ENCODE results near the gene CABLES2. TPM values are rescaled to one million over a fixed set of nuclear protein-coding genes. Genes with fewer than 3 reads are reported as not detected.

Gene CABLES2
- total RNA-seq, 1 donor from 2014 or later, result 9.3 TPM

GRCh38 chr20:62381842-62382241 lies 25.2 kb downstream of the CABLES2 start:
- Mint-ChIP-seq H3K27ac (ENCODE audit: unreplicated experiment) (peak overlapping the region; percentile 59), H3K27me3 (ENCODE audit: unreplicated experiment) (peaks cover 10% of the 10 kb centered on the region), H3K36me3 (ENCODE audit: low read depth, unreplicated experiment) (peaks cover 7% of the 10 kb centered on the region), H3K4me1 (ENCODE audit: unreplicated experiment) (peaks cover 13% of the 10 kb centered on the region), H3K4me3 (ENCODE audit: unreplicated experiment) (peak overlapping the region; percentile 87), H3K9me3 (ENCODE audit: unreplicated experiment) (no peaks in the 10 kb centered on the region)
- no peak for TF ChIP-seq CTCF (IDR thresholded peaks at IDR 0.05; ENCODE audit: unreplicated experiment)
- no peak for DNase-seq (ENCODE audit: low spot score)

- H3K36me3 Mint-ChIP-seq (ENCODE audit: low read depth, unreplicated experiment), result peaks cover 7% of the 10 kb centered on the region
These were observed 25.8 kb downstream of the CABLES2 start for GRCh38 chr20:62381202-62381797.

DNA sequence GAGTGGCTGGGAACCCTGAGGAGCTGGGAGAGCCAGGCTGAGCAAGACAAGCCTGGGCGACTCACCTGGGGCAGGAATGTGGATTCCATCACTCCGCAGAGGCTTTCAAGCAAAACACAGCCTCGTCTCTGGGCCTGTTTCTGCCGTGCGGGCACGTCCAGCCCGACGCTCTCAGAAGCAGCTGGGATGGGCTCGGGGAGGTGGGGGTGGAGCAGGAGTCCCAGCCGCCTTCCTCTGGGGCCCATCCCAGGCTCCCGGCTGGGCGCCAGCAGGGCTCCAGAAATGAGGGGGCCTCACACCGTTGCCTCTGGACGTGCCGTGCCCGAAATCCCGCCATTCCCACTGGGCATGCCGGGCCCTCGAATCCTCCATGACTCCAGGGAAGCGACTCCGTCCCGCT lies 28.9 kb downstream of the CABLES2 start:
- TF ChIP-seq CTCF (IDR thresholded peaks at IDR 0.05; ENCODE audit: unreplicated experiment), result no peak
- Mint-ChIP-seq H3K4me1 (ENCODE audit: unreplicated experiment) (peaks cover 8% of the 10 kb centered on the region), H3K27ac (ENCODE audit: unreplicated experiment) (no peak overlapping the region), H3K27me3 (ENCODE audit: unreplicated experiment) (peaks cover 10% of the 10 kb centered on the region), H3K9me3 (ENCODE audit: unreplicated experiment) (no peaks in the 10 kb centered on the region), H3K36me3 (ENCODE audit: low read depth, unreplicated experiment) (peaks cover 7% of the 10 kb centered on the region), H3K4me3 (ENCODE audit: unreplicated experiment) (no peak overlapping the region)
- no peak for DNase-seq (ENCODE audit: low spot score)

More at GRCh38 chr20:62381202-62381797, 25.8 kb downstream of the CABLES2 start:
- Mint-ChIP-seq H3K27ac (ENCODE audit: unreplicated experiment) (no peak overlapping the region), H3K27me3 (ENCODE audit: unreplicated experiment) (peaks cover 10% of the 10 kb centered on the region), H3K4me1 (ENCODE audit: unreplicated experiment) (peaks cover 12% of the 10 kb centered on the region), H3K9me3 (ENCODE audit: unreplicated experiment) (no peaks in the 10 kb centered on the region), H3K4me3 (ENCODE audit: unreplicated experiment) (no peak overlapping the region)
- no peak for DNase-seq (ENCODE audit: low spot score)
- TF ChIP-seq CTCF (IDR thresholded peaks at IDR 0.05; ENCODE audit: unreplicated experiment), result no peak

DNA sequence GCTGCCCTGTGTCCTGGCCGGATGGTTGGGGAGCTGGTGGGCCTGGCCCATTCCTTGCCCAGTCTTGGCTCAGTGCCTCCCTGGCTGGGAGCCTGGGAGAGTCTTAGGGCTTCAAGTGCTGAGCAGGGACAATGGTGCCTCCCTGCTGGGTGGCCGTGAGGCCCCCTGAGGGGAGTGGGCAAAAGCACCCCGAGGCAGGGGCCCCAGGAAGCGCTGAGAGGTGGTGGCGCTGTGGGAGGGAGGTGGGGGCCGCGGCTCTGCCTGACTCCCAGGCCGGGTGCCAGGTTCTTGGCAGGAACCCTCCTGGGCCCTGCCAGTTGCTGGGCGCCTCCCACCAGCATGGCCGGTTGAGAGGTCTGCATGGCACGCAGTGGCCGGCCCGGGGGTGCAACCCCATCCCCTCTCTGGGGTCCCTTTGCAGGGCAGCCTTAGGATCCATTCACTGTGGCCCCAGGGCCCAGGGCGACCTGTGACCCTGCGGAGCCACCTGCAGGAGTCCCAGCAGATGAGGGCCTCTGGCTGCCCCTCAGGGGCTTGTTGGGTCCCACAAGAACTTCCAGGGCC lies 29.4 kb downstream of the CABLES2 start:
- no peaks in the 10 kb centered on the region for H3K9me3 Mint-ChIP-seq (ENCODE audit: unreplicated experiment)
- peaks cover 7% of the 10 kb centered on the region for H3K36me3 Mint-ChIP-seq (ENCODE audit: low read depth, unreplicated experiment)
- no peak for TF ChIP-seq CTCF (IDR thresholded peaks at IDR 0.05; ENCODE audit: unreplicated experiment)
- DNase-seq (ENCODE audit: low spot score), result no peak
- H3K4me1 Mint-ChIP-seq (ENCODE audit: unreplicated experiment), result peaks cover 8% of the 10 kb centered on the region
- H3K27ac Mint-ChIP-seq (ENCODE audit: unreplicated experiment), result no peak overlapping the region
- H3K4me3 Mint-ChIP-seq (ENCODE audit: unreplicated experiment), result no peak overlapping the region
- peaks cover 13% of the 10 kb centered on the region for H3K27me3 Mint-ChIP-seq (ENCODE audit: unreplicated experiment)

GRCh38 chr20:62377064-62377461 lies 30.0 kb downstream of the CABLES2 start:
- Mint-ChIP-seq H3K4me1 (ENCODE audit: unreplicated experiment) (peaks cover 8% of the 10 kb centered on the region), H3K27me3 (ENCODE audit: unreplicated experiment) (peaks cover 13% of the 10 kb centered on the region), H3K9me3 (ENCODE audit: unreplicated experiment) (no peaks in the 10 kb centered on the region), H3K4me3 (ENCODE audit: unreplicated experiment) (no peak overlapping the region), H3K27ac (ENCODE audit: unreplicated experiment) (no peak overlapping the region), H3K36me3 (ENCODE audit: low read depth, unreplicated experiment) (peaks cover 5% of the 10 kb centered on the region)
- DNase-seq (ENCODE audit: low spot score), result no peak
- no peak for TF ChIP-seq CTCF (IDR thresholded peaks at IDR 0.05; ENCODE audit: unreplicated experiment)
